Activated CD4-positive, alpha-beta T cell treated with anti-CD3 and anti-CD28 coated beads for 36 hours (primary cell): Measurements from ENCODE around the gene ANAPC15. TPM values are rescaled to one million over a fixed set of nuclear protein-coding genes. Genes with fewer than 3 reads are reported as not detected.
"Not testable (repeated sequence)": the region's sequence is repeated elsewhere in the genome, so short reads cannot be mapped to it uniquely, and the experiment has no call there.

Experiments
- ATAC-seq: fragments of 200-7000 bp; cut with Tn5 transposase; one replicate; pipeline ENCODE4 v1.10.0; 2021; ENCODE audit warnings: mild to moderate bottlenecking, moderate library complexity
- CTCF ChIA-PET: fragments of 350-600 bp; sonication (Branson Sonifier 250); formaldehyde crosslinking; loops from one replicate; lab custom pipeline; 2021; ENCODE audit warnings: antibody characterized with exemption; lab: Charles Lee
- POLR2A ChIA-PET: fragments of 350-600 bp; sonication (Branson Sonifier 250); formaldehyde crosslinking; loops from one replicate; lab custom pipeline; 2021; ENCODE audit warnings: antibody characterized with exemption, inconsistent platforms; lab: Charles Lee
- DNase-seq: peaks from one replicate; pipeline ENCODE4 v3.0.0-alpha.2; 2020
- H3K27ac Mint-ChIP-seq: one replicate; pipeline ENCODE4 v1.8.0; 2021; ENCODE audit warnings: mixed read lengths
- H3K27me3 Mint-ChIP-seq: one replicate; pipeline ENCODE4 v1.8.0; 2021; ENCODE audit warnings: mixed read lengths
- H3K36me3 Mint-ChIP-seq: one replicate; pipeline ENCODE4 v1.8.0; 2021; ENCODE audit warnings: low read depth, mixed read lengths
- H3K4me1 Mint-ChIP-seq: one replicate; pipeline ENCODE4 v1.8.0; 2021; ENCODE audit warnings: mixed read lengths
- H3K4me3 Mint-ChIP-seq: one replicate; pipeline ENCODE4 v1.8.0; 2021; ENCODE audit warnings: mild to moderate bottlenecking, moderate library complexity, mixed read lengths
- H3K9me3 Mint-ChIP-seq: one replicate; pipeline ENCODE4 v1.8.0; 2021; ENCODE audit warnings: low read depth, mixed read lengths
- intact Hi-C, 2 experiments: fragments of 100-400 bp; cut with DNase I in 1 of 2; cut with micrococcal nuclease in 1 of 2; formaldehyde crosslinking; loops; one replicate each; pipeline versions ENCODE4 v1.14.2 to v1.15.1; 2022 to 2024; cut with DNase I, micrococcal nuclease
- total RNA-seq, 2 experiments: library from RNA; stranded (reverse); gene quantifications; one replicate each; pipeline ENCODE4 v1.2.3, GENCODE V29; 2021

The ANAPC15 gene
- total RNA-seq, result 10 to 100 TPM; 60.3 to 76.1 TPM

- DNase-seq, result peak; percentile 100
- H3K27me3 Mint-ChIP-seq, result no peaks in the 10 kb centered on the region
- H3K36me3 Mint-ChIP-seq, result peaks cover 4% of the 10 kb centered on the region
- peak within 1 kb of the TSS; percentile 92 for H3K4me3 Mint-ChIP-seq
- H3K9me3 Mint-ChIP-seq, result no peaks in the 10 kb centered on the region
- CTCF ChIA-PET, result interaction anchor here (0.7 to 3.0 kb wide), 7 partner anchors 27 to 319 kb away, joined by 3 to 10 read pairs (median 3); no protein-coding TSS in a partner anchor
- H3K27ac Mint-ChIP-seq, result peak within 1 kb of the TSS; percentile 98
- peak; percentile 89 for ATAC-seq
- peaks cover 16% of the 10 kb centered on the region for H3K4me1 Mint-ChIP-seq
- POLR2A ChIA-PET, result interaction anchor here (0.6 to 1.2 kb wide), 8 partner anchors 14 to 302 kb away, joined by 3 to 8 read pairs (median 4); partner anchors contain the start of genes NUMA1 and RNF121
- intact Hi-C loops, result loop anchor here (1.0 to 10.0 kb wide), 13 partner anchors 9 to 1908 kb away; partner anchors contain the start of genes LAMTOR1 (in 2 of the 2), LRRC51 (in 2 of the 2), NUMA1 (in 2 of the 2) and XNDC1N (in 2 of the 2)
Measured at GRCh38 chr11:72112143-72112977, at the start of gene ANAPC15. Gene ANAPC15, minus strand, starts transcription at chr11:72112695. Its CDS starts 1,419 bp downstream, at chr11:72111276.

- H3K9me3 Mint-ChIP-seq, result no peaks in the 10 kb centered on the region
- H3K4me1 Mint-ChIP-seq, result no peaks in the 10 kb centered on the region
- H3K4me3 Mint-ChIP-seq, result no peak overlapping the region
- ChIA-PET POLR2A (no interaction called here), CTCF (interaction anchor here (0.7 to 5.0 kb wide), 2 partner anchors 16 to 131 kb away, joined by 3 to 19 read pairs; no protein-coding TSS in a partner anchor)
- no peak for DNase-seq
- no peak for ATAC-seq
- no peak overlapping the region for H3K27ac Mint-ChIP-seq
- no peaks in the 10 kb centered on the region for H3K36me3 Mint-ChIP-seq
- H3K27me3 Mint-ChIP-seq, result peaks cover 9% of the 10 kb centered on the region
- intact Hi-C loops, result no loop called here
Measured at GRCh38 chr11:72160319-72160718, 47.8 kb upstream of the ANAPC15 start.

DNA sequence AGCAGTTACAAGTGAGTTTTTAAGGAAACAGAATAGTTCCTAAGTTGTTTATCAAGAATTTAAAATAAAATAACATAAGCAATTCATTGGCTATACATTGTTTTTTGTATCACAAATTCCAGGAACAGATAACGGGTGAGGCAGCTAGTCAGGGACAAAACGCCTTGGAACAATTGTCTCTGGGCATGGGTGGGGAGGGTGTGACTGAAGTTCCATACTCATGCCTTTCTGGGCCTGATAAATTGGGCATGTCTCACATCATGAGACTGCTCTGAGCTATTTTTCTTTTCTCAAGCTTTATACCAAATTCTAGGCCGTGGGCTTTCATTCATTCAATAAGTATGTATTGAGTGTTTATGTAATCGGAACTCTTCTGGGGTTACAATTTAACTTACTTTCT lies 44.6 kb upstream of the ANAPC15 start:
- Mint-ChIP-seq H3K27ac (no peak overlapping the region), H3K4me3 (no peak overlapping the region), H3K27me3 (peaks cover 11% of the 10 kb centered on the region), H3K4me1 (no peaks in the 10 kb centered on the region), H3K36me3 (no peaks in the 10 kb centered on the region), H3K9me3 (no peaks in the 10 kb centered on the region)
- CTCF ChIA-PET, result interaction anchor here (0.6 to 5.0 kb wide), 4 partner anchors 10 to 184 kb away, joined by 3 to 19 read pairs (median 4); no protein-coding TSS in a partner anchor
- POLR2A ChIA-PET, result interaction anchor here (0.5 kb wide), 1 partner anchor 13 kb away, joined by 3 read pairs; no protein-coding TSS in a partner anchor
- intact Hi-C loops, result no loop called here
- ATAC-seq, result no peak
- no peak for DNase-seq

- Mint-ChIP-seq H3K9me3 (no peaks in the 10 kb centered on the region), H3K36me3 (no peaks in the 10 kb centered on the region), H3K27ac (no peak overlapping the region), H3K4me1 (no peaks in the 10 kb centered on the region), H3K4me3 (no peak overlapping the region), H3K27me3 (peaks cover 13% of the 10 kb centered on the region)
- intact Hi-C loops, result no loop called here
- ChIA-PET POLR2A (no interaction called here), CTCF (interaction anchor here (0.9 to 1.7 kb wide), 2 partner anchors 9 to 11 kb away, joined by 4 read pairs; no protein-coding TSS in a partner anchor)
- ATAC-seq, result no peak
- no peak for DNase-seq
Measured at GRCh38 chr11:72155751-72156150, 43.3 kb upstream of the ANAPC15 start.

GRCh38 chr11:72154816-72155215 lies 42.3 kb upstream of the ANAPC15 start:
- no peak overlapping the region for H3K4me3 Mint-ChIP-seq
- no peak overlapping the region for H3K27ac Mint-ChIP-seq
- DNase-seq (no peak), ATAC-seq (no peak)
- intact Hi-C loops, result no loop called here
- H3K9me3 Mint-ChIP-seq, result no peaks in the 10 kb centered on the region
- H3K36me3 Mint-ChIP-seq, result no peaks in the 10 kb centered on the region
- ChIA-PET CTCF (interaction anchor here (0.5 to 3.1 kb wide), 3 partner anchors 11 to 172 kb away, joined by 4 to 19 read pairs (median 4); no protein-coding TSS in a partner anchor), POLR2A (interaction anchor here (0.6 kb wide), 1 partner anchor 43 kb away, joined by 3 read pairs; no protein-coding TSS in a partner anchor)
- no peaks in the 10 kb centered on the region for H3K4me1 Mint-ChIP-seq
- peaks cover 7% of the 10 kb centered on the region for H3K27me3 Mint-ChIP-seq

DNA sequence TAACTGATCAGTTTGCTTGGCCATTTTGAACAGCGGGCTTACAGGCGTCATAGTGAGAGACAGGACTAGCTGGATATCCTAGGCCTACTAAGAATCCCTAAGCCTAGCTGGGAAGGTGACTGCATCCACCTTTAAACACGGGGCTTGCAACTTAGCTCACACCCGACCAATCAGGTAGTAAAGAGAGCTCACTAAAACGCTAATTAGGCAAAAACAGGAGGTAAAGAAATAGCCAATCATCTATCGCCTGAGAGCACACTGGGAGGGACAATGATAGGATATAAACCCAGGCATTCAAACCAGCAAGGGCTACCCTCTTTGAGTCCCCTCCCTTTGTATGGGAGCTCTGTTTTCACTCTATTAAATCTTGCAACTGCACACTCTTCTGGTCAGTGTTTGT lies 41.4 kb upstream of the ANAPC15 start:
- DNase-seq, POLR2A ChIA-PET, H3K4me3 Mint-ChIP-seq, ATAC-seq, intact Hi-C loops, H3K36me3 Mint-ChIP-seq, H3K27me3 Mint-ChIP-seq, H3K4me1 Mint-ChIP-seq, H3K9me3 Mint-ChIP-seq, H3K27ac Mint-ChIP-seq: not testable (repeated sequence)
- CTCF ChIA-PET, result interaction anchor here (1.2 to 3.1 kb wide), 3 partner anchors 10 to 318 kb away, joined by 4 to 19 read pairs (median 12); no protein-coding TSS in a partner anchor

DNA sequence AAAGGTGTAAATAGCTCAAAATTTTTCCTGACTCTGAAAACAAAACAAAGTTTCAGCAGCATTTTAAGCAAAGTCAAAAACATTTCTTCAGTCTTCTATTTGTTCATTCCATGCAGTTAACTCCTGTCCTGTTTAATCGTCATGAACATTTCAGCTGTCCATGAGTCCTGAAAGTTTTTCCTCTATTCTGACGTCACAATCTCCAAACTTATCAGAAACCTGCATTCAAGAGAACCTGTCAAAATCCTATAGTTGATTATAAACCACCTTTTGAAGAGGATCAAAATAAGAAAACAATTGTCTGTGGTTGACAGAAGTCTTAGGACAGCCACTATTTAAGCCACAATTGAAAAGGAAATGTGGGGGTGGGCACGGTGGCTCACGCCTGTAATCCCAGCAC lies 38.4 kb upstream of the ANAPC15 start:
- Mint-ChIP-seq H3K36me3 (no peaks in the 10 kb centered on the region), H3K4me3 (no peak overlapping the region), H3K4me1 (no peaks in the 10 kb centered on the region), H3K9me3 (no peaks in the 10 kb centered on the region), H3K27ac (no peak overlapping the region), H3K27me3 (peaks cover 4% of the 10 kb centered on the region)
- ChIA-PET CTCF (interaction anchor here (0.7 kb wide), 1 partner anchor 125 kb away, joined by 3 read pairs; no protein-coding TSS in a partner anchor), POLR2A (no interaction called here)
- intact Hi-C loops, result no loop called here
- DNase-seq (no peak), ATAC-seq (no peak)

- Mint-ChIP-seq H3K9me3 (no peaks in the 10 kb centered on the region), H3K27me3 (peaks cover 10% of the 10 kb centered on the region), H3K27ac (no peak overlapping the region), H3K4me3 (no peak overlapping the region), H3K4me1 (peaks cover 2% of the 10 kb centered on the region), H3K36me3 (no peaks in the 10 kb centered on the region)
- DNase-seq, result no peak
- intact Hi-C loops, result no loop called here
- ChIA-PET CTCF (interaction anchor here (0.6 to 1.5 kb wide), 4 partner anchors 10 to 122 kb away, joined by 3 to 4 read pairs (median 3); no protein-coding TSS in a partner anchor), POLR2A (no interaction called here)
- no peak for ATAC-seq
Measured at GRCh38 chr11:72146625-72147024, 34.1 kb upstream of the ANAPC15 start.

GRCh38 chr11:72144807-72145565 lies 32.5 kb upstream of the ANAPC15 start:
- ChIA-PET CTCF (interaction anchor here (0.6 to 3.2 kb wide), 31 partner anchors 8 to 286 kb away, joined by 3 to 40 read pairs (median 5); partner anchors contain the start of gene TOMT), POLR2A (interaction anchor here (1.1 kb wide), 1 partner anchor 32 kb away, joined by 3 read pairs; the partner anchor contains the start of gene ANAPC15)
- H3K27ac Mint-ChIP-seq, result no peak overlapping the region
- peaks cover 11% of the 10 kb centered on the region for H3K4me1 Mint-ChIP-seq
- H3K9me3 Mint-ChIP-seq, result no peaks in the 10 kb centered on the region
- H3K36me3 Mint-ChIP-seq, result no peaks in the 10 kb centered on the region
- ATAC-seq (no peak), DNase-seq (no peak)
- intact Hi-C loops, result loop anchor here (1.0 to 5.0 kb wide), 5 partner anchors 50 to 168 kb away; partner anchors contain the start of gene INPPL1 (in 1 of the 2)
- no peak overlapping the region for H3K4me3 Mint-ChIP-seq
- H3K27me3 Mint-ChIP-seq, result peaks cover 11% of the 10 kb centered on the region

DNA sequence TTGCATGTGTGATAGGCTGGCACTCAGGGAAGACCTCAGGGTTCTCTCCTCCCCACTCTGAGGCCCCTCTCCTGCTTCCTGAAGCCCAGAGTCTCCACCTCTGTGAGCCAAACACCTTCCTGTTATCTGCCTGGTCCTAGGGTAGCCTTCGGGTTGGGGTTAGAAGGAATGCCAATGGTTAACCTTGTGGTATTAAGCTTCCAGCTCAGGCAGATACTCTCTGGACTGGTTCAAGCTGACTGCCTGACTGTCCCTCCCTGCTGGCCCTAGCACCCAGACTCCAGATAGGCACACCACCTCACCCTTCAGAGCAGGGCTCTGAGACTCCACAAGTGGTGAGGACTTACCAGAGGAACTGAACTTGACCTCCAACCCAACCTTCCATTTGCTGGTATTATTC lies 30.0 kb upstream of the ANAPC15 start:
- H3K36me3 Mint-ChIP-seq, H3K27ac Mint-ChIP-seq, H3K4me3 Mint-ChIP-seq, ATAC-seq, H3K9me3 Mint-ChIP-seq, DNase-seq: not testable (repeated sequence)
- CTCF ChIA-PET, result interaction anchor here (1.3 to 3.2 kb wide), 5 partner anchors 13 to 96 kb away, joined by 5 to 19 read pairs (median 12); no protein-coding TSS in a partner anchor
- peaks cover 14% of the 10 kb centered on the region for H3K27me3 Mint-ChIP-seq
- intact Hi-C loops, result loop anchor here (5.0 kb wide), 2 partner anchors 80 to 165 kb away; partner anchors contain the start of gene INPPL1 (in 1 of the 2)
- peaks cover 14% of the 10 kb centered on the region for H3K4me1 Mint-ChIP-seq
- POLR2A ChIA-PET, result interaction anchor here (0.5 kb wide), 1 partner anchor 1185 kb away, joined by 3 read pairs; no protein-coding TSS in a partner anchor
